Stimulated activated CD4-positive, alpha-beta T cell treated with anti-CD3 and anti-CD28 coated beads, Interleukin-15, amount 100 ng/mL, for 24 hours (primary cell): ENCODE results near the gene TNFSF10.

Source experiments
- DNase-seq: peaks from one replicate; pipeline ENCODE4 v3.0.0-alpha.2; 2020

TNFSF10 gene

DNA sequence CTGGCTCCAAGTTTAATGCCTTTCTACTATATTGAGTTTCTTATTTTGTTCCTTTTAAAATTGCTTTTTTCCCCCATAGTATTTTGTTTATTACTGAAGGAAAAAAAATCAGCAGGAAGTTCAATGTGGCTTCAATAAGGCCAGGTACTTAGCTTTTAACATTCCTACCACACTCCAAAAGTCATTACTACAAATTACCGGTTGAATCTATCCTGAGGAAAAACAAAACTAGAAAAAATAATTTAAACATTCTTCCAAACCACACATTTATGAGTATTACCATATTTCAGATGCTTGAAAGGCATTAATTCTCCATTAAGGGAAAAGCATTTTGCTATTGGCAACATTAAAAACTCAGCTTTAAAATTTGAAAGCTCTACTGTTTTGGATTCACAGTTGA, 20.2 kb upstream of the TNFSF10 start:
- no peak for DNase-seq

DNA sequence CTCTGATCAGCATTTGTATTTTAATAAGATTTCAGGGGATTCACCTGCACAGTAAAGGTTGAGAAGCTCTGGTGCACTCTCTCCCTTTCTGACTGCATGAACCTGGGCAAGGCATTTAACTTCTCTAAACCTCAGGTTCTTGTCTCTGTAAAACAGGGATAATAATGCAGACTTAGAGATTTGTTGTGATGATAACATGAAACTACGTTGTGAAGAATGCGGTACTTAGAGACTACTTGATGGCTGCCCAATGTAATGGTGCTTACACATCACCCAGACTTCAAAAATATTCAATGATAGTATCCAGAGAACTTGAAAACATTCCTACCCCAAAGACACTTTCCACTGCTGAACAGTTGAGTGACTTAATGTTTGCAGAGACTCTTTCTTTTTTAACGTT, 19.8 kb upstream of the TNFSF10 start:
- no peak for DNase-seq

DNA sequence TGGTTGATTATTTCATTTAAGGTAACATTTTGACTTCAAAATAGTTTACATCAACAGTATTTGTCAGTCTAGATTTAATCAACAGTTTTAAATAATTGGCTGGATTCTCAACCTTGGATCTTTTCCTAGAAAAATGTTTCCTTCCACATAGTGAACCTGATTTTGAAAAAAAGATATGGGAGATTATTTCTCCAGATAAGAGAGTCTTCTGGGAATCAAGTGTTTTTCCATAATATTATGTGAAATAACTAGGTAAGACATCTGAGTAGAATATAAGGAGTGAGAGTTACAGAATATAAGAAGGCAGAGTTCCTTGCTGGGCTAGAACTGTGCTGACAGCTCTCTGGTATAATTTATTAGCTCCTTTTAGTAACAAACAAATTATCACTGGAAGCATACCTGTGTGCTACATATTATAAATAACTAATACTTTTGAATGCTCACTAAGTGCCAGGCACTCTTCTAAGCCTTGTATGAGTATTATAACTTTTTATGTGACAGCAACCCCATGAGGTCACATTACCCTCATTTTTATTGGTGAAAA, 18.8 kb upstream of the TNFSF10 start:
- no peak for DNase-seq

DNA sequence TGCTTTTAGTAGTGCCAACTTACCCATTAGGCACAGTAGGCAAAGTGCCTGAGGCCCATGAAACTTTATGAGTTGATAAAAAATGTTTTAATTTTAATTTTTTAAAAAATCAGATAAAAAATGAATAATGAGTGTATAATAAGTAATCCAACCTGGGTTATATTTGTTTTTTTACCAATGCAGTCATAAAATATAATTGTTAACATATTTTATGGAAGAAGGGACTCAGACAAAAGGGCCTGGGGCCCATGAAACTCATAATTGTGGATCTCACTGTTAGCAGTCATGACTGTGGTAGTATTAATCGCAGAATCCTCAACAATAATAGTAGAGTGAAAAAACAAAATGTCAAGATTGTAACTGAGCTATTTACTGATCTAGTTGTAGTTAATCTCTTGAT, 16.8 kb upstream of the TNFSF10 start:
- no peak for DNase-seq

DNA sequence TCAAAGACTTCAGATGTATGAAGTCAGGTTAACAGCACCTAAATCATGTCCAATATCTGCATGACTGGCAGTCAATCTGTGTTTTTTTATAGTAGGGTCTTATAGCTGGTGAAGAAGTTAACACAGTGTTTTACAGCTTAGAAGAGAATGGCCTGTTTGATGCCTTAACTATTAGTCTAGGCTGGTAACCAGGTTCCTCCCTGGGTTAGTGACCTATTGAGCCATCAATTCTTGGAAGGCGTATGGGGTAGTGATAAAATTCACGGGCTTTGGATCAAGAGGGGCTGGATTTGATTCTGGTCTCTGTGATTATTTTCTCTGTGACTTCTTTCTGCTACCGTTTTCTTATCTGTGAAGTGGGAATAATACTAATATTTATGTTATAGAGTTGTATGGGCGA, 16.0 kb upstream of the TNFSF10 start:
- DNase-seq = no peak

DNA sequence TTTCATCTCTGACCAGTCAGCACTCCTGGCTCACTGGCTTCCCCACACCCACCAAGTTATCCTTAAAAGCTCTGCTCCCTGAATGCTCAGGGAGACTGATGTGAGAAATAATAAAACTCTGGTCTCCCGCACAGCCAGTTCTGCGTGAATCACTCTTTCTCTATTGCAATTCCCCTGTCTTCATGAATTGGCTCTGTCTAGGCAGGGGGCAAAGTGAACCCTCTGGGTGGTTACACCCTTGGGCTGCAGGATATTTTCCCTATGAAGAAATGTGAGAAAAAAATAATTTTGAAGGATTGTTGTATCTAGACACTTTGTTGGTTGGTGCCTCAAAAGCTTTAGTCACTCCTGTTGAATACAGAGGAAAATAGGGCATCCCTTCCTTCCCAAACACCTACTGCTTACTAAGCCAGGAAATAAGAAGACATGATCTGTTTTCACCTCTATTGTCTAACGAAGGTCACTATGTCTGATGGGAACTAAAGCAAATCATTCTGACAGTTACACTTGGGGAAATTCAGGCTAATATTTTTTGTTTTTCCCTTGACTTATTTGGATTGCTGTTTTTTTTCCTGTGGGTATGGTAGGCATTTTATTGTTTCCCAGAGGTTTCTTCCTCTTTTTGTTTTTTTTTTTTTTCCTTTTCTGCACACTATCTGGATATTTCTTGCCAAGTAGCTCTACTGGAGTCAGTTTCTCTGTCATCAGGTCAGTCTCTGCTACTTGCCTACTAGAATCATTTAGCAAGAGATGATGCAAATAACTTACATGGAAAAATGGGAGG, 15.3 kb upstream of the TNFSF10 start:
- DNase-seq = no peak

DNA sequence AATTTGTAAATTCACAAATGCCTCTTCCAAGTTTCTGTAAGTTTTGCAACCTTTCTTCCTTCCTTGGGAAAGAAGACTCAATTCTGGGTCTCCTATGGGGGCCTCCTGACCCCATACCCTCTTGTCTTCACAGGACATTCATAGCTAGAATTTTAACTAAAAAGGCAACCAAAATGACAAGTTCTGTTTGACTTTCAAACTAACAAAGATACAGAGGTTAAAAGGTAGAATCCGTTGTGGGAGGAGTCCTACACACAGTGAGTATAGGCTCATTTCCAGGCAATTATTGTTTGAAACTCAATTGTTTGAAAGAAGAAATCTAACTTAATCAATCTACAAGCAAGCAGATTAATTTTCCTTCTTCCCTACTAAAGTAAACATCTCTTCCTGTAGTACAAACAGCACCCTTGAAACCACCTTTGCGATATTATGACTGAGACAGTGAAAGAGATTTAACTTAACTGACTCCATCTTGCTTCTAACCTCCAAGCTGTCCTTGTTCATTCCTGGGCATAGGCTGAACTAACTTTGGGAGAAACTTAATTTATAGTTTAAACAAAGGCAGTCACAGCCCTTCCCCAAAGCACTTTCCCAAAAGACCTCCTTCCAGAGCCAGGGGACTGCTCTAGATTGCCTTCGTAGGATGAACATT, 14.4 kb upstream of the TNFSF10 start:
- no peak for DNase-seq

DNA sequence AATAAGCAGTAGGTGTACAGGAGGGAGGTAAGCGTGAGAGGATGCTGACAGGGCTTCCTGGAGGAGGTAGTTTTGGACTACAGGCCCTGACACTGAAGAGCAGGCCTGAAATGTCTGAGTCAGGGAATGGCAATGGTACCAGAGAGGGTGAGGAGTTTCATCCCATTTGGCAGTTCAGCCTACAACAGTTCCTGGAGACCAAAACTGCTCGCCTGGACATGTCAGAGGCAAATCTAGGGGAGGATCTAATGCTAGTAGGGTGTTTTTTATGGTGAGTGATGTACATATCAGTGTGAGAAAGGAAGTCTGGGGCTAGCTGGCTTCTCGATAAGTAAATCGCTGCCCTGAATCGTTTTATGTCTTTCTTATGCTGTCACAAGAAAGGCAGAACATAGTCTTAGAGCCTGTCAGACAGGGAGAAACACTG, 13.8 kb upstream of the TNFSF10 start:
- DNase-seq = peak; percentile 12

DNA sequence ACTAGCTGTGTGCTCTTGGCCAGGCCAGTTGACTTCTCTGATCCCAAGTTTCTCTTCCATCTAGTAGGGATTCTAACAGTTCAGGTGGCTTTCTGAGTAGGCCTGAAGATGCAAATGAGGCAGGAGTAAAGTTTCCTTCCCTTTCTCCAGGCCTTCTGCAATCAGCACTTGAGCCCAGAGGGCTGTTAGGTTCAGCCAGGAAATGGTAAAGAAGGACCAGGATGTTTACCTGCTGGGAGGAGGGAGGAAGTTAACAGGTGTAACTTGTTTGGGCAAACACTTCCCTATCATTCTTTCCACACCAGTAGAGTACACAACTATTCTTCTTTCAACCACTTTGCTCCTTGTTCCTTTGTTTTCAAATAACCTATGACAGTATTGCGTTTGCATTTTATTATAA, 13.3 kb upstream of the TNFSF10 start:
- no peak for DNase-seq

DNA sequence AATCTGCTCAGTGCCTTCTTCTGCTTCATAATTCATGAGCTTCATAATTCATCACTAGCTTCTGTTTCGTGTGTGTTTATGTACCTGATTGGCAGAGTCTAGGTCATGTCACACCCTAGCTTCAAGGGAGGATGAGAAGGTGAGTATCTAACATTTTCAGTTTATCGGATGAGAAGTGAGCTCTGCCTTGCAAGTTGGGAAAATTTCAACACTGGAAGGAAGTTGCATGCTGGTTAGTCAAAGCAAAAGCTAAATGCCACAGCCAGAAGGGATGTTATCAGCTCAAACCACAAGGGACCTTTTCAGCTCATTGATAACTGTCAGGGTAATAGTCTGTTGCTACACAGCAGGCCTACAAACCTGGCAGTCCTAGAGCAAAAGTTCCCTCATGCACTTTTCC, 7.3 kb upstream of the TNFSF10 start:
- no peak for DNase-seq

DNA sequence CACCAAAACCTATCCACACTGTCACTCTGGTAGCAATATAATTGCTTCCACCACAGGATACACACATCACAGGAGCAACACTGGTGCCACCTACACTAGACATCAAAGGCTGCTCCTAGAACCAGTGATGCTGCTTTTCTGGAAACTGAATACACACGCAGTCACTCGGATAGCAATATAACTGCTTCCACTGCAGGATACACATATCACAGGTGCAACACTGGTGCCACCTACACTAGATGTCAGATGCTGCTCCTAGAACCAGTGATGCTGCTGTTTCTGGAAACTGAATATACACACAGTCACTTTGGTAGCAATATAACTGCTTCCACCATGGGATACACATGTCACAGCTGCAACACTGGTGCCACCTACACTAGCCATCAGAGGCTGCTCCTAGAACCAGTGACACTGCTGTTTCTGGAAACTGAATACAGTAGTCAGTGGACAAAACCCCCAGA, 6.9 kb upstream of the TNFSF10 start:
- DNase-seq = peak; percentile 31

DNA sequence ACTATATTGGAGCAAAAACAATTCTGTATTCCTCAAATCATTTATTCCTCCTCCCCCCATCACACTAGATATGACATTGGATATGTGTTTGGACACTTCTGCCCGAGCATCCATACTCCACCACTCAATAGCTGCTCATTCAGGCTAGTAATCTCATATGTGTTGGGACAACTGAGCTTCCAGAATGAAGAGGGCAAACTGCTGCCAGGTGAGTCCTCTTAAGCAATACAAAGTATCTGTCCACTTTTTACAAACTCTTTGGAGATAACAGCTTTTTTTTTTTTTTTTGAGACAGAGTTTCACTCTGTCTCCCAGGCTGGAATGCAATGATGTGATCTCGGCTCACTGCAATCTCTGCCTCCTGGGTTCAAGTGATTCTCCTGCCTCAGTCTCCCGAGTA, 5.4 kb upstream of the TNFSF10 start:
- no peak for DNase-seq

DNA sequence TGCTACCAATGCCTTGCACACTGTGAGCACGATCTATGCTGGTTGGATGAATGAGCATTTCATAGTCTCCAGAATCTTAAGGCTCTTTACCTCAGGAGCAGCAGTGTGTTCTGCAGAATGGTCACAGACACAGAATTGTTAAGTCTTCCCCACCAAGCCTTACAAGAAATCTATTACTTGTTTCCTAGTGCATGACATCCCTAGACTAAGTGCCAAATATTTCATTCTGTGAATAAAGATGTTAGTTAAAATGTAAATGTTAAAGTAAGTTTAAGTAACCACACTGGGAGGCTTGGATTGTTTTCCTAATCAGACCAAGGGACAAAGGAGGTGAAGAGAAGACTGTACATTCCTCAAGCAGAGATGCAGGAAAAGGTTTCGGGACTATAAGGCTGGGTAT, 4.1 kb upstream of the TNFSF10 start:
- no peak for DNase-seq

DNA sequence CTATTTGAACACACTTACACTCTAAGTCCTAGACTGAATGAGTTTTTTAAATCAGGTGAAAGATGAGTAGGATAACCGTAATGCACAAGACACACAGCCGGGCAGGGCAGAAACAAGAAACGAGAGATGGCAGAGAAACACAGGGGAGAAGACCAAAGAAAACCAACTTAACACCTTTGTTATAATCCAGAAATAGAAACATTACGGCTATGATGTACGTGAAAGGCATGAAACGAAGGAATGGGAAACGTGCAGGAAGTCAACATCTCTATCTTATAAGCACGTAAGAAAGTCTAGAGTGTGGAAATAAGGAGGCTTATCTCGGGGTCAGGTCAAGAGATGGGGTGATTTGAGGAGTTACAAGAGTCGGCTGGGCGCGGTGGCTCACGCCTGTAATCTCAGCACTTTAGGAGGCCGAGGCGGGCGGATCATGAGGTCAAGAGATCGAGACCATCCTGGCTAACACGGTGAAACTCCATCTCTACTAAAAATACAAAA, 1.9 kb upstream of the TNFSF10 start:
- no peak for DNase-seq

DNA sequence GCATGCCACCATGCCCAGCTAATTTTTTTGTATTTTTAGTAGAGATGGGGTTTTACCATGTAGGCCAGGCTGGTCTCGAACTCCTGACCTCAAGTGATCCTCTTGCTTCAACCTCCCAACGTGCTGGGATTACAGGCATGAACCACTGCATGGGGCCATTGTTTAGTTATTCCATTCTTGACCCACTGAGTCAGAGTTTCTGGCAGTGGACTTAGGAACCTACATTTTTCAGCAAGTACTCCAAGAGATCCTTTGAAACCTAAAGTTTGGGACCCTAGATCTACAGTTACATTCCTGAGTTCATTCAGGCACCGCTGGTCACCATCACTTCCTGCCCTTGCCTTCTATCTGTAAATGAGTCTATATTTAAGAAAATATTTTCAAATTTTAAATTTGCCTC, 1.4 kb upstream of the TNFSF10 start:
- no peak for DNase-seq

DNA sequence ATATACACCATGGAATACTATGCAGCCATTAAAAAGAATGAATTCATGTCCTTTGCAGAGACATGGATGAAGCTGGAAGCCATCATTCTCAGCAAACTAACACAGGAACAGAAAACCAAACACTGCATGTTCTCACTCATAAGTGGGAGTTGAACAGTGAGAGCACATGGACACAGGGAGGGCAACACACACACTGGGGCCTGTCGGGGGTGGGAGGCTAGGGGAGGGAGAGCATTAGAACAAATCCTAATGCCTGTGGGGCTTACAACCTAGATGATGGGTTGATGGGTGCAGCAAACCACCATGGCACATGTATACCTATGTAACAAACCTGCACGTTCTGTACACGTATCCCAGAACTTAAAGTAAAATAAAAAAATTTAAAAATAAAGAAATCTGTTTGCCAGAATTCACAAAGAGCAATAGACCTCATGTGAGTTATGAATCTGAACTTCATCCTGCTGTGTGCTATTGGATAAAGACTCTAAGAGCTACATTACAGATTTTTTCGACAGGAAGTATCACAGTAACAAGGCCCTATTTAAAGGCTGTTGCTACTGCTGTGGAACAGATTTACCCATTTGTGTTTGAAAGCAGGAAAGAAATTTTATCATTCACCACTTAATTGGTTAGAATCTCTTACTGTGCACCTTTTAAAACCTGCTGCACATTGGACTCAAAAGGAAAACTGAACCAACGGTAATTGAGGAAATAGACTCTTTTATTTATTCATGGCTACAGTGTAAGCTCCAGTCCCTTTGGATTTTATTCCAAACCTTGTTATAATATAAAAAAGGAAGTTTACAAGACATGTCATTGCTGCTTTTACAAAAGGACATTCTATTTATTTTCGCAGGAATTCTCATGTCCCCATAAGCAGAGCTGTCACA, 1.1 kb downstream of the TNFSF10 start:
- peak; percentile 14 for DNase-seq

DNA sequence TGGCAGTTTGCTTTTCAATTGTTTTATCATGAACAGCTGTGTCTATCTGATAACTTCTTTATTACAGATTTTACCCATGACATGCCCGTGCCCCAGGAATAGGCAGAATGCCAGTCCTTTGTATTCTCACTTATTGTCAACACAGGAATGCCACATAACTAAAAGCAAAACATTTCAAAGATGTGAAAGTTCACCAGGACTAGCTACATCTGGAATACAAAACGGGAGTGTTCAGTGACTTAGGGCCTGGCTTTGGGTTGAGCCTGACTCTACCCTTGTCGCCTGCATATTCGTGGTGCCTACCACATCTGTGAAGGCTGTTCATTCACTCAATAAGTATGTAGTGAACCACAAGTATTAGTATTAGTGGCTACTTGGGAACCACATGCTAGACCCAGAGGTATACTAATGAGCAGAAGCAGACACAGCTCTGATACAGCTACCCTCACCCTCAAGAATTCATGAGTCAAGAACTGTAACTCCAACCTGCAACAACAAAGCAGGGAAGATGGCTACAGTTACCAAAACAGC, 2.9 kb downstream of the TNFSF10 start:
- peak; percentile 43 for DNase-seq

DNA sequence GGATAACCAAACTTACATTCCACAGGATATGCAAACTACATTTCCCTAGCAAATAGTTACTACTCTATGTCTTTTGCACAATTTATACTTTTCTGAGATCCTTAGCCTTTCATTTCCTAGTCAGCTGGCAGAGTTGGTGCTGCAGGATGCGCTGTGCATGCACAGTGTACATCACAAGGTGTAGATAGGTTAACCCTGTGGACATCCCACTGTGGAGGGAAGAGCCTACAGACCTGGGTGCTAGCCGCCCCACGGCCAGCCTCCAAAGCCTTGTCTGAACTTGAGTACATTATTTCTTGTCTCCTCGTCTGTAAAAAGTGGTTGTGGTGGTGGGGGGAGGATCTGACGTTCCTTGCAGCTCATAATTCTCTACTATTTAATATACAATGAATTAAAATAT, 3.5 kb downstream of the TNFSF10 start:
- DNase-seq = peak; percentile 16

DNA sequence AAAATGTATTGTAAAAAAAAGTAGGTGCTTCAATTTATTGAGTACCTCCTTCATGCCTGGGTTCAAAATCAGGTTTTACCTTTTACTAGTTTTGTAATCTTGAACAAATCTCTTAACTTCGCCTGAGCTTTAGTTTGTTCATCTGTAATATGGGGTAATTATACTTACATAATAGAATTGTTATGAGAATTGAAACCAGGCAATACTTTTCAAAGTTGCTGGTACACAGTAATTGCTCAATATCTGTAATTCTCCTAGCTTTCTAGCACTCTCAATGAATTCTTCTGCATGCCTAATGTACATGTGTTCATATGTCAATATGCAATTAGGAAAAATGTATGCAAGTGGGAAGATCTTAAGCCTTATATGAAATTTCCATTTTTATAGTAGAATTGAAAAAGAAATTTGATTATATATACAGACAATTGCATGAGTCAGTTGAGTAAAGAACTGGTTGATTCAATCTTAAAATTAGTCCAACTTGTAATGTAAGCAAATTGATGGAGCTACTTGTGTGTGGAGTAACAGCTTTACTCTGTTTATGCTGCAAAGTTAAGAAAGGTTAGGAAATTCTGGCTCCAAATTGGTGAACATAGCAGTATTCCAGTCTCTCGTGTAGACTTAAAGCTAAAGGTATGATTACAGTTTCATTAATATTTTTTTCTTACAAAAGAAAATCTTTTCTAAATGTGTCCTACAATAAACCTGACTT, 4.1 kb downstream of the TNFSF10 start:
- no peak for DNase-seq

DNA sequence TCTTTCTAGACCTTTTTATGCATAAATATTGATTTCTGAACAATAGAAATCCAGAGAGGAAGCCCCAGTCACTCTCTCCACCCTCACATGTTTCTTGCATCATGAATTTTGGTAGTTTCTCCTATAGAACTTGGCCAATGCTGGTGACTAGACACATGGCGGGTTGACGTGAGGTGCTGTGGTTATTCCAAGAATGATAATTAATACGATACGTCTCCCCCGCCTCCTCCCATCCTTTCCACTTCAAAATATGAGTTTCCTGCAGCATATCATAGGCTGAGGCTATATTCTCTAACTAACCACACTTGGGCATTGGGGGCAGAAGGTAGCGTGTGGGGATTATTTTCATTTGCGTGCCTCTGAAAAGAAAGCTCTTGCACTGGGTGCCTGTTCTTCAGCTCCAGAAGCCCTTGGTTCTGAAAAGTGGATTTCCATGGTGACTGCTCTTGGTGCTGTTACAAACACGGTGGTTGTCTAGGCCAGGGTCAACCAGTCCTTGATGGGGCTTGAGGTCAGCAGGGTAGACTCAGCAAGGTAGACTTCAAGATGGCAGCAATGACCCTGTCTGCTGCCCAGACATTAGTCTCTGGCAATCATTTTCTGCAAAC, 5.3 kb downstream of the TNFSF10 start:
- peak; percentile 81 for DNase-seq

DNA sequence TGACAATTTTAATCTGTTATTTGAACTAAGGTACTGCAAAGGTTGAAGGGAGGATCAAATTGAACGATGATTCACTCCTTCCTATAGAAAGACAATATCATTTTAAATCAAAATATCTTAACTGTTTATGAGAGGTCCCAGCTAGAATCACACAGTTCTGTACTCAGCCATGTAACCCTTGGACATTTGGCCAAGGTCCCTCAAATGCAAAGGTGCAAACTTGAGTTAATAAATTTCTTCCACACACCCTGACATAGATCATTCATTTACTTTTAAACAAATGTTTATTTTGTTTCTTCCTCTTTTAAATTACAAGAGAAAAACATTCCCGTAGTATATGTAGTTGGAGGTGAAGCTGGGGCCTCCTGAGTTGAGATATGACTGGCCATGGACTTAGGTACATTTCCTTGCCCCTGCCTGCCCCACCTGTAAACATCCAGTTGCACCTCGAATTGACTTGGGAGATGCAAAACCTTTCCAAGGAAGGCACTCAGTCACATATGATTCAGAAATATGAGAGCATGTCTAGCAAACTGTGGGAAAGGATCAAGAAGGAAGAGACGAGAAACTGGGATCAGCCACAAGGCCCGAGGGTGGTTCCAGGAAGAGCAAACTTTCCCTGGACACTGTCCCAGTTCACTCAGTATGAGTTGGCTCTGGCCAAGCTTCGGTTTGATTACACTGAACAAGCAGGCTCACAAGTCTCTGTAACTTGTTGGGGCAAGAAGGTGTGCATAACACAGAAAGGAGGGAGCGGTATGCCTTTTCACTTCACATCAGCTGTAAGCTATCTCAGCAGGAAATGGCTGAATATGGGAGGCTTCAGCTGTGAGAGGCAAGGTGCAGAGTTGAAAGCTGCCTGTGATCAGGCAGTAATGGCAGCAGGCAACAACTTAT, 6.7 kb downstream of the TNFSF10 start:
- DNase-seq = peak; percentile 36
